ENCODE results near the gene GINS2.

GINS2 gene

GRCh38 chr16:85688586-85689284 is at the start of gene GINS2:
Gene GINS2 (minus strand): TSS chr16:85688954. CDS start chr16:85688898, 56 bp downstream.
- DNase-seq (ENCODE audit: low spot score): peak; percentile 82
- no peak for FAIRE-seq

DNA sequence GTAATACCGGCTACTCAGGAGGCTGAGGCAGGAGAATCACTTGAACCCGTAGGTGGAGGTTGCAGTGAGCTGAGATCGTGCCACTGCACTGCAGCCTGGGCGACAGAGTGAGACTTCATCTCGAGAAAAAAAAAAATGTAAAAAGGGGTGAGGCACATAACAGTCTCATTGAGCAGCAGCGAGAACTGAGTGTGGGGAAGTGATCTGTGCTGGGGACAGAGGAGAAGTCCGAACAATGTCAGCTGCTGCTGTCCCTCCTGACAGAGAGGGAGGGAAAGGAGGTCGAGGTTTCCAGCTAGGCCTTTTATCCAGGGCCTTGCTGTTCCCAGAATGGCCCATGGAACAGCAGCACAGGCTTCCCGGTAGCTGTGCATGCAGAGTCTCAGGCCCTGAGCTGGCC is 48.2 kb upstream of the GINS2 start:
- FAIRE-seq: no peak
- DNase-seq (ENCODE audit: low spot score): no peak

GRCh38 chr16:85735946-85736345 is 47.2 kb upstream of the GINS2 start:
- FAIRE-seq (no peak), DNase-seq (ENCODE audit: low spot score) (no peak)

- no peak for DNase-seq (ENCODE audit: low spot score)
- no peak for FAIRE-seq
Observed at GRCh38 chr16:85735225-85735635, 46.5 kb upstream of the GINS2 start.

GRCh38 chr16:85734311-85735017 is 45.7 kb upstream of the GINS2 start:
- DNase-seq (ENCODE audit: low spot score): no peak
- FAIRE-seq: no peak

DNA sequence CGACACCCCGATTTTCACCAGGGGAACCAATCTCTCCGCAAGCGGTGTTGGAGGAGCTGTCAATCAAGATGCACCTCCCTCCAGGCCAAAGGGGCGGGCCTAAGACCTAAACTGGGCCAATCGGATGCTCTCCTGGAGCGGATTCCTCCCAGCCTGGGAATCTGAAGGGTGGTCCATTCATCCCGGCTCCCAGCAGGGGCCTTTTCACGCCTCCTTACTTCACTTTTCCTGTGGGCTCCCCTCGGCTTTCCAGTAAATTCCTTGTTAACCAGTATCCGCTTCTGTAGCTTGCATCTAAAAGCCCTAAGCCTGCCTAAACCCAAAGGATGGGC is 45.1 kb upstream of the GINS2 start:
- DNase-seq (ENCODE audit: low spot score): no peak
- no peak for FAIRE-seq

DNA sequence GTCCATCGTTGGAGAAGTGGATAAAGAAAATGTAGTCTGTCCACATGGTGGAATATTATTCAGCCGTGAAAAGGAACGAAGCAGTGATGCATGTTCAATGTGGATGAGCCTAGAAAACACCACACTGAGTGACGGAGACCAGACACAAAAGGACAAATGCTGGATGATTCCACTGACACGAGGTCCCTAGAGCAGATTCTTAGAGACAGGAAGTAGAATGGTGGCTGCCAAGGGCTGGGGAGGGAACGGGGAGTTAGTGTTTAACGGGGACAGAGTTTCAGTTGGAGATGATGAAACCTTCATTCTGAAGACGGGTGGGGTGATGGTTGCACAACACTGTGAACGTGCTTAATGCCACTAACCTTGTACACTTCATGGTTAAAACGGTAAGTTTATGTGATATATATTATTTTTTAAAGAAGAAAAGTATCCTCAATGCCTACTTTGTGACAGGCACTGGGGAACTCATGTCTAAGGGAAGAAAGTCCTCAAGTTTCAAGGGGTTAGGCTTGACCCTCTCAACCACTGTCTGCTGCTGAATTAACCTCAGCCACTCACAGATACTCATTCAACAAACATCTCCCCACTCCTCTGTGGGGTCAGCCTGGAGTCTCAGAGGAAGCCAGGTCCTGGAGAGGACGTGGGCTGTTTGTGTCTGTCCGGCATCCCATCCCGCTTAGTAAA is 44.5 kb upstream of the GINS2 start:
- DNase-seq (ENCODE audit: low spot score) (peak; percentile 9), FAIRE-seq (no peak)

GRCh38 chr16:85731179-85731578 is 42.4 kb upstream of the GINS2 start:
- FAIRE-seq (no peak), DNase-seq (ENCODE audit: low spot score) (no peak)

GRCh38 chr16:85730186-85730465 is 41.4 kb upstream of the GINS2 start:
- DNase-seq (ENCODE audit: low spot score): no peak
- FAIRE-seq: no peak

DNA sequence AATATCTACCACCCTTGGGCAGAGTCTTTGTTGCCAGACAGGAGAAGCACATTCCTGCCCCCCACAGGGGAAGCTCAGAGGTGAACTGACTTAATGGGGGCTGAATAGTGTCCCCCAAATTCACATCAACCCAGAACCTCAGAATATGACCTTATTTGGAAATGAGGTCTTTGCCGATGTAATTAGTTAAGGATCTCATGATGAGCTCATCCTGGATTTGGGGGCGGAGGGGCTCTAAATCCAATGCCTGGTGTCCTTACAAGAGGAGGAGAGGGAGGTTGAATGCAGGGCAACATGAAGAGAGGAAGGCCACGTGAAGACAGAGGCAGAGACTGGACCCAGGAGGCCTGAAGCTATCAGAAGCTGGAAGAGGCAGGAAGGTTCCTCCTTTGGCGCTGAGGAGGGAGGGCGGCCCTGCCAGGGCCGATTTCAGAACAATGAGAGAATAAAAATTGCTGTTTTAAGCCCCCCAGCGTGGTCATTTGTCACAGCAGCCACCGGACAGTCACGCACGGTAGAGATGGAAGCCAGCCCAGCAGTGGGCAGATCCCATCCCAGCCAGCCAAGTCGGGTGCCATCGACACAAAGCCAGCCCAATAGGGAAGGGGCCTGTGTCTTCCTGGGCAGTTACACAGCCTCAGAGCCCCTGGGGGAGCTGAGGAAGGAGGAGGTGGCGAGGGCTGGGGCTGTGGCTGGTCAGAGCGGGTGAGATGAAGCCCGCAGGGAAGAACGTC is 40.9 kb upstream of the GINS2 start:
- no peak for DNase-seq (ENCODE audit: low spot score)
- no peak for FAIRE-seq

DNA sequence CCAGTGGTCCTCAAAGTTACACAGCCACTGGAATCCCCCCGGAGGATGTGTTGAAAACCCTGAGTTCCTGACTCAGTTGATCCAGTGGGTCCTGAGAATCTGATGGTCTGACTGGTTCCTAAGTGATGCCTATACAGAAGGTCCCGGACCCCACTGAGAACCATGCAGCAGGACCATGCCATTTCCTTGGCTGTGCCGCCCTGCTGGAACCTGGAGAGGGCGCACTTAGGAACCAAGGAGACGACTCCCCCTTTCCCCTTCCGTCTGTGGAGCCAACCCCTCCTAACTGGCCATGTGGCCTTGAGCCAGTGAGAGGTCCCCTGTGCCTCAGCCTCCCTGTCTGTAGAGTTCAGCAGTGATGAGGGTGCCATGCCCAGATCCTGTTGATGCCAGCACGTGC is 40.1 kb upstream of the GINS2 start:
- FAIRE-seq: no peak
- DNase-seq (ENCODE audit: low spot score): no peak

GRCh38 chr16:85724936-85725335 is 36.2 kb upstream of the GINS2 start:
- FAIRE-seq (no peak), DNase-seq (ENCODE audit: low spot score) (no peak)

DNA sequence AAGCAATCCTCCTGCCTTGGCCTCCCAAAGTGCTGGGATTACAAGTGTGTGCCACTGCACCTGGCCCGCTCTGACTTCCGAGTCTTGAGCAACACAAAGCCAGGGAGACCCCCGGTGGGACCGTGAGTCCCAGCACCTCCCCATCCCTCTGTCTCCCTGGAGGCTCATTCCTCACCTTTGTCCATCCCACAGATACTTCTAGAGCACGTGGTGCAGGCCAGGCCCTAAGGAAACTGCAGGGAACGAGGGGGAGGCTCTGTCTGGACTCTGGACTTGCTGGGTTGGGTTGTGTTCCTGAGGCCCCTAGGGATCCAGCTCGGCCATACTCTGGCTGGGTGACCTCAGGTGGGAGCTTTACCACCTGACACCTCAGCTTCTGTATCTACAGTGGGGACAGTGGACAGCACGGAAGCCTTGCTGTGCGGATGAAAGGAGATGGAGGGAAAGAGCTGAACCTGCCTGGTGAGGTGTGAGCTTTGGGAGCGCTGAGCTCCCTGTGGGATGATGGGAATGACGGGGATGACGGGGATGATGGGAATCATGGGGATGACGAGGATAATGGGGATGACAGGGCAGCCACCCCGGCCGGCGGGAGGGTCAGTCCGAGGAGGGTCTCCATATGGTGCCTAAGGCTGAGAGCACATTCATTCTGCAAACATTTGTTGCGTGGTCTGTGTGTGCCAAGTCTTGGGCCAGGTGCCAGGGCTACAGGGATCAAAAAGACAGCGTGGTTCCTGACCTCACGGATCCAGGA is 35.5 kb upstream of the GINS2 start:
- FAIRE-seq (no peak), DNase-seq (ENCODE audit: low spot score) (no peak)

- DNase-seq (ENCODE audit: low spot score) (no peak), FAIRE-seq (no peak)
Observed at GRCh38 chr16:85722128-85722893, 33.6 kb upstream of the GINS2 start.

DNA sequence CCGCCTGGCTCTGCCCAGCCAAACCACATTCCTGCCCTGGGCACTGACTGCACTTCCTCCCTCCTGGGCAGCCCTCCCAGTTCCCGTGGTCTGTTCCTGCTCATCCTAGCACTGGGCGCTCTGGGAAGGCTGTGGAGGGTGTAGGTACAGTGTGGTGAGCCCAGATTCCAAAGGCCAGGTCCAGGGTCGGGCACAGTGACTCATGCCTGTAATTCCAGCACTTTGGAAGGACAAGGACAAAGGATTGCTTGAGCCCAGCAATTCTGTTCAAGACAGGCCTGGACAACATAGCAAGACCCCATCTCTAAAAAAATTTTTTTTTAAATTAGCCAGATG is 31.5 kb upstream of the GINS2 start:
- FAIRE-seq: peak; percentile 97
- DNase-seq (ENCODE audit: low spot score): peak; percentile 96

GRCh38 chr16:85719605-85720301 is 31.0 kb upstream of the GINS2 start:
- no peak for DNase-seq (ENCODE audit: low spot score)
- no peak for FAIRE-seq

- FAIRE-seq (no peak), DNase-seq (ENCODE audit: low spot score) (no peak)
Observed at GRCh38 chr16:85718682-85719081, 29.9 kb upstream of the GINS2 start.

GRCh38 chr16:85718153-85718477 is 29.4 kb upstream of the GINS2 start:
- DNase-seq (ENCODE audit: low spot score) (no peak), FAIRE-seq (no peak)

DNA sequence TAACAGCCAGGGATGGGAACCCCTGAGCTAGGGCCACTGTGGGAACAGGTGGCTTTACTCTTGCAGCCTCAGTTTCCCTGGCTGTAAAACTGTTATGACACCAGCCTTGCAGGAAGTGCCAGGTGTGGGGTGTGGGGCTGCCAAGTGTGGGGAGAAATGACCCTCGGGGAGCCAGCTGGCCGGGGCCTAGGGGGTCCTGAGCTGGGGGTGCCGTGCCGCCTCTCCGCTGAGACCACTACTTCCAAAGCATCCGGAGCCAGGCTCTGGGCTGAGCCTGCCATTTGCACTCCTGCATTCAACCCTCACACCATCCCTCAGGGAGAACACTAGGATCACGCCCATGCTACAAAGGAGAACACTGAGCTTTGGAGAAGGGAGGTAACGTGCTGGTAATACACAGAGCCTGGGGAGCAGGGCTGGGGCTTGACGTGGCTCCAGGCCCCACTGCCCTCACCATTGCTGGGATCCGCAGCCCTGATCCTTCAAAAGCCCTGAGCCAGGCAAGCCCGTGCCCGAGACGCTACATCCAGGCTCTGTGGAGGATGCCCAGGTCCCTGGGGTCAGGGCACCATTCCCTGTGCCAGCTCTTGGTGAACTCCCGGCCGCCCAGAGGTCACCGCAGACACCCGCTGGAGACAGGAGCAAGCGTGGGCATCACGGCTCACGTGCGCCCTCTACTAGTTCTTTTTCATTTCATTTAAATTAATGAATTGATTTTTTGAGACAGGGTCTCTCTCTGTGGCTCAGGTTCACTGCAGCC is 28.8 kb upstream of the GINS2 start:
- FAIRE-seq (no peak), DNase-seq (ENCODE audit: low spot score) (peak; percentile 34)

- DNase-seq (ENCODE audit: low spot score) (no peak), FAIRE-seq (no peak)
Observed at GRCh38 chr16:85716680-85717038, 27.9 kb upstream of the GINS2 start.
